Right hindlimb (tissue), 1 donor: Measurements from ENCODE around the gene PDHX.

ENCODE experiments used
- DNase-seq: peaks from one replicate; pipeline ENCODE4 v3.0.0-alpha.2; 2018

PDHX gene

DNA sequence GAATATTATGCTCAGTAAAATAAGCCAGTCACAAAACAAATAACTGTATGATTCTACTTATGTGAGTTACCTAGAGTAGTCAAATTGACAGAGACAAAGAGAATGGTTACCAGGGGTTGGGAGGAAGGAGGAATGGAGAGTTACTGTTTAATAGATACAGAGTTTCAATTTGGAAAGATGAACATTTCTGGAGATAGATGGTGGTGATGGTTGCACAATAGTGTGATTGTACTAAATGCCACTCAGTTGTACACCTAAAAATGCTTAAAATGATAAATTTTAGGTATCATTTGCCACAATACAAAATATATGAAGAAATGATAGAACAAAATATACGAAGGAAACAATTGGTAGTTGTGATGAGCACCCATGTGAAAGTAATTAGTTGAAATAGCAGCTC is 43.4 kb downstream of the PDHX start:
- no peak for DNase-seq

DNA sequence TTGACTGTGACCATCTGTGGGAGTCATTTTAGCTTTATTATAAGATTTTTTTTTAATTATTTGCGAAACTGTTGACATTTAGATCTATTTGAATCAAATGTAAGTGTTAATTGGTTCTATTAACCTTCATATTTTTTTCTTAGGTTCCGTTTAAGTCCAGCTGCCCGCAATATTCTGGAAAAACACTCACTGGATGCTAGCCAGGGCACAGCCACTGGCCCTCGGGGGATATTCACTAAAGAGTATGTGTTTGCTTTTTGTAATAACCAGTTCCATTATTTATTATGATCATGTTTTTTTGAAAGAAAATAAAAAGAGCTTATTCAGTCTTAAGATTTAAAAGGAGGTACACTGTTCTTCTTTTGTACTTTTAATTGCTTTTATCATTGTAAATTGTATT is 43.9 kb downstream of the PDHX start:
- DNase-seq, result no peak

DNA sequence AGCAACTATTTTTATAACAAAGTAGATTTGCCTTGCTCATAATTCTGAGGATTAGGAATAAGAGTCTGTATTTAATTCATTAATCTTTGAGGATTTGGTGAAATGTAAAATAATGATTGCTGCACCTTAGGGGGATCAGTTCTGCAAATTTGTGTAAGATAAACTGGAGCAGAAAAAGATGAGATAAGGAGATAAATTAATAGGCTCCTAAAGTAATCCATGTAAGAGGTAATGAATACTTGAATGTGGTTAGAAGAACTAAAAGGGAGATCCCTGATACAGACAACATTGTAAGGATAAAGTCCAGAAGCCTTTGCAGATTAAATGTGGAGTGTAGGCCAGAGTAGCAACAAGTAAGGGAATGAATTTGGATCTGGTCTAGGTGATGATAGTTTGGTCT is 45.6 kb downstream of the PDHX start:
- DNase-seq, result no peak

DNA sequence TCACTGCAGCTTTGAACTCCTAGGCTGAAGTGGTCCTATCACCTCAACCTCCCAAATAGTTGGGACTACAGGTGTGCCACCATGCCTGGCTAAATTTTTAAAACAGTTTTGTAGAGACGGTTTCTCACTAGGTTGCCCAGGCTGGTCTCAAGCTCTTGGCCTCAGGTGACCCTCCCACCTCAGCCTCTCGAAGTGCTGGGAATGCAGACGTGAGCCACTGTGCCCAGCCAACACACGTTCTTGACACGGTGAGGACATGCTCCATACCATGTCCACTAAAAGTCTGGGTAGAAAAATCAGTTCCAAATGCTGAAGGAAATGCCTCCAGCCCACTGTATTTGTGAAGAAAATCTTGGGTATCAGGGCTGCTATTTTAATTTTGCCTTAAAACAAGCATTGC is 46.9 kb downstream of the PDHX start:
- DNase-seq, result no peak

DNA sequence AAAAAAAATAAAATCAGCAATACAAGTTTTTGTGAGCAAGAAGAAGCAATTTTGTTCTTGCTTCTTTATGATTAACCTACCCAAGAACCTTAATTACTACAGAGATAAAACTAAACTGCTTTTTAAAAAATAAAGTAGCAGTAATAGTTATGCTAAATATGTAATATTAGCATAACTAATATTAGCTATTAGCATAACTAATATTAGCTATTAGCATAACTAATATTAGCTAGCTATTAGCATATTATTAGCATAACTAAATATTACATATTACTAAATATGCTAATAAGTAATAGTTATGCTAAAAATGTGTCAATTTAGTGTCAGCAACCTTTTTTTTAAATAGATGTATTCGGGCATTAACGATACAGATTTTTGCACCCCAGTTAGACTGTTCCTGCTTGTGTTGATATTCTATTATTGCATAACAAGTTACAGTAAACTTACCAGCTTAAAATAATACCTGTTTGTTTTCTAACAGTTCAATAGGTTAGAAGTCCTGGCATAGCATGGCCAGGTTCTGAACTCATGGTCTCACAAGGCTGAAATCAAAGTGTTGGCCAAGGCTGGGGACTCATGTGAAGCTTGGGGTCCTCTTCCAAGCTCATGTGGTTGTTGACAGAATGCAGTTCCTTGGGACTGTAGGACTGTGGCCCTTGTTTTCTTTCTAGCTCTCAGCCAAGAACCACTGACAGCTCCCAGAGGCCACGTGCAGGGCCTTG is 48.4 kb downstream of the PDHX start:
- no peak for DNase-seq

DNA sequence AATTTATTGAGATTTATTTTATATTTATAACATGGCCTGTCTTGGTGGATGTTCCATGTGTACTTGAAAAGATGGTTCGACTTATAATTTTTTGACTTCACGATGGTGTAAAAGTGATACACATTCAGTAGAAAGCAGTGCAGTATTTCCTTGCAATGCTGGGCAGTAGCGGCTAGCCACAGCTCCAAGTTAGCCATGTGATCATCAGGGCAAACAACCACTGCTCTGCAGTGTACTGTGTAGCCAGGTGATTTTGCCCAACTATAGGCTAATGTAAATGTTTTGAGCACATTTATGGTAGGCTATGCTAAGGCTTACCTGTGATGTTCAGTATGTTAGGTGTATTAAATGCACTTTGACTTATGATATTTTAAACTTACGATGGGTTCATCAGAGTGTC is 52.4 kb downstream of the PDHX start:
- DNase-seq, result no peak

DNA sequence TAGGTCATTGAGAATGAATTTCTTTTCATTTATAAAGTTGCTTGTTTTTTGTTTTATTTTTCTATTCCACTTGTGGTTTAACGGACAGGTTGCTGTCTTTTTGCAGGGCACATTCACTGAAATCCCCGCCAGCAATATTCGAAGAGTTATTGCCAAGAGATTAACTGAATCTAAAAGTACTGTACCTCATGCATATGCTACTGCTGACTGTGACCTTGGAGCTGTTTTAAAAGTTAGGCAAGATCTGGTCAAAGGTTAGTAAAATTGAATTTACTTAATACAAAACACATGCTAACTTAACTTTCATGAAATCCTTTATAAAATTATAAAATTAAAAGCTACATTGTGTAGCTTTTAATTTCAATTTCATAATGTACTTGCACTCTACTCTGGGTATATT is 53.6 kb downstream of the PDHX start:
- no peak for DNase-seq

DNA sequence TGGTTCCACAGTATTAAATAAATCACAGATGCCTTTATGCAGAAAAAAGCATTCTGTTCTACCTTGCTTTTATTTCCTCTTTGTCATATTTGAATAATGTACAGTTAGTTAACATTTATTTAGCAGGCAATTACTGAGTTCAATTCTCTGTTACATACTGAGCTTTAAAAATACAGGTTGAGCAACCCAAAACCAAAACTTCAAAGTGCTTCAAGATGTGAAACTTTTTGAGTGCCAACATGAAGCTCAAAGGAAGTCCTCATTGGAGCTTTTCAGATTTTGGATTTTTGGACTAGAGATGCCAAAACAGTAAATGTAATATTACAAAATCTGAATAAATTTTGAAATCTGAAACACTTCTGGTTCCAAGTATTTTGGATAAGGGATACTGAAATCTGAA is 54.1 kb downstream of the PDHX start:
- no peak for DNase-seq

DNA sequence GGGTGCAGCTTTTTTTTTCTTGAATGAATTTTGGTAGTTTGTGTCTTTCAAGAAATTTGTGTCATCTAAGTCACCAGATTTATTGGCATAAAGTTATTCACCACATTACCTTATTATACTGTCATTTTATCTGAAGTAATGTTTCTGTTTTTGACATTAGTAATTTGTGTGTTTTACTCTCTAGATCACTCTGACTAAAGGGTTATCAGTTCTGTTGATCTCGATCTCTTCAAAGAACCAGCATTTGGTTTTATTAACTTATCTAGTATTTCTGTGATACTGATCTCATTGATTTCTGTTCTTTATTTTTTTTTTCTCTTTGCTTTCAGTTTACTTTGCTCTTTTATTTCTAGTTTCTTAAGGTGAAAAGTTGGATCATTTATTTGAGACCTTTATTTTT is 55.5 kb downstream of the PDHX start:
- DNase-seq, result no peak

DNA sequence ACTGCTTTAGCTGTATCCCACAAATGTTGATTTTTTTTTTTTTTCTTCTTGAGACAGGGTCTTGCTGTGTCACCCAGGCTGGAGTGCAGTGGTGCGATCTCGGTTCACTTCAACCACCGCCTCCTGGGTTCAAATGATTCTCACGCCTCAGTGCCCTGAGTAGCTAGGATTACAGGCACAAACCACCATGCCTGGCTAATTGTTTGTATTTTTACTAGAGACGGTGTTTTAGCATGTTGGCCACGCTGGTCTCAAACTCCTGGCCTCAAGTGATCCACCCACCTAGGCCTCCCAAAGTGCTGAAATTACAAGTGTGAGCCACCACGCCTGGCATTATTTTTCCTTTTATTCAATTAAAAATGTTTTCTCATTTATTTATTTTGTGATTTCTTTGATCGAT is 55.9 kb downstream of the PDHX start:
- DNase-seq, result no peak

DNA sequence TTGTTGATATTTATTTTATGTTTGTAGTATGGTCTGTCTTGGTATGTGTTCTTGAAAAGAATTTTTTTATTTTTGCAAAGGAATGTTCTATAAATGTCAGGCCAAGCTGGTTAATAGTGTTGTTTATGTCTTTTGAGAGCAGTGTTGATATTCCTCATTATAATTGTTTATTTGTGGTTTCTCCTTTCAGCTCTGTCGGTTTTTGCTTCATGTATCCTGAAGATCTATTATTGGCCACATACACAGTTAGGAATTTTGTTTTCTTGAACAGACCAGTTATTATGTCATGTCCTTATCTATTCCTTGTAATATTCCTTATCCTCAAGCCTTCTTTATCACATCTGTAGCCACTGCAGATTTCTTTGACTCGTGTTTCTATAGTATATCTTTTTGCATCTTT is 56.5 kb downstream of the PDHX start:
- DNase-seq, result no peak

DNA sequence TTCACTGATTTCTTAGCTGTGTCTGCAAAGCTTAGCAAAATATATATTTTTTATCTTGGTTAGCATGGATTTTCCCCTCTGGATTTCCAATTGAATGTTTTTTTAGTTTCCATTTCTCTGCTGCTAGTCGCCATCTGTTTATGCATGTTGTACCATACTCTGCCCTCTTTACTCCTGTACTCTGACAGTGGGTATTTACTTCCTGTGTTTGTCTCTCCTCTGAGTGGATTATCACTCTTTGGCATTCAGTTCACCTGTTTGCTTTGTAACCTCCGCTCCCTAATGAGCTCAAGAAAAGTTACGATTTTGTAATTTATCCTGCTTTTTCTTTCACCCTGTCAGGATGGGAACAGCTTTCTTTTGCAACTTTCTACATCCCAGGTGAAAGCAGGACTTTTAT is 59.1 kb downstream of the PDHX start:
- DNase-seq, result no peak

DNA sequence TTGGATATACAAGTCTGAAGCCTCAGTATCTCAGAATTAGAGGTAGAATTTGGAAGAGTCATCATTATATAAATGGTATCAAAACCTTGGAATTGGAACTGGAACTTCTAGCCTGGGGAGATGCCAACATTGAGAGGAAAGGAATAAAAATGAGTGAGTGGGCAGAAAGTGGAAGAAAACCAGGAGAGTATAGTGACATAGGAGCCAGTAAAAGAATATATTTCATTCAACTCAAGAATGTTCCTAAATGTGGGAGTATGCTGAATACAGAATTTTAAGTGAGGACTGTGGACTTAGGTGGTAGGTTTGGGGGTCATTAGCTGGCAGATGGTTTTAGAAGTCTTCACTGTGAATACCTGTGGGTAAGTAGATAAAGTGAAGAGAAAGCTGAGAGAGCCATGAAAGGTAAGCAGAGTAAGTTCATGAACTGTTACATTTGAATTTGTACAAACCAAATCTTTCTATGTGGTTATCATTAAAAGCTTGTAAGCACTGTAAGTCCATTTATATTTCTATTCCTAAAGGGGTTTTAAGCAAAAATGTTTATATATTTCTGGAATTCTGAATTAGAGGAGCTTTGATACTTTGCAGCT is 60.2 kb downstream of the PDHX start:
- DNase-seq, result no peak

DNA sequence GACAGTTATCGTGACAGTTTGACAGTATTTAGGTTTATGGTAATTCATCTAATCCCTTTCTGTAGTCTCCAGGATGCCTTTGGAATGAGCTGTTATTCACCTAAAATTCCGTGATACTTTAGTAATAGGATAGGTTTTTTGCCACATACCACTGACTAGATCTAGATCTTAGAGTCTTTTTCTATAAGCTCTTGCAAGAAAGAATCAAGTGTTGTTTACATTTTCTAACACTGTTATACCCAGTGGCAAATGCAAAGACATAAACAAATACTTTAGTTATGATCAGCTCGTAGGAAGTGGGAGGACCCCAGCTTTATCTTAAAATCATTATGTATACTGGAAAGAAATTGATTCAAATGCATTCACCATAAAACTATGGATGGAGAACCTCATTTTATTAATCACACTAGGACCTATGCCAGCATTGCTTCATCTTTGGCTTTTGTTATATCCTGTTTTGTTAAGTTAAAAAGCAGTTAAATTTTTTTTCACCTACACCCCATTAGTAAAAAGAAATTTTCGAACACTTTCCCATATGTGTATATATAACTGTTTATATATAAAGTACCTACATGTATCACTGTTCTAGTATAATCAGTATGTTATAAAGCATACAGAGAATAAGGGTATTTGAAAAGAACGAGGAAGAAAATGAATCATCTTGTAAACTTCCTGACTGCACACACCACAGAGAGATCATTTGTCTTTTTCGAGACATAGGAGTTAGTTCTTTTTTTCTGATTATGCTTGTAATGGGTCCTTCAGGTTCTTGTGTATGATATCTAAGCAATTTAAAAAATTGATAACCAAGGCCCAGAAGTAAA is 60.9 kb downstream of the PDHX start:
- DNase-seq, result no peak

DNA sequence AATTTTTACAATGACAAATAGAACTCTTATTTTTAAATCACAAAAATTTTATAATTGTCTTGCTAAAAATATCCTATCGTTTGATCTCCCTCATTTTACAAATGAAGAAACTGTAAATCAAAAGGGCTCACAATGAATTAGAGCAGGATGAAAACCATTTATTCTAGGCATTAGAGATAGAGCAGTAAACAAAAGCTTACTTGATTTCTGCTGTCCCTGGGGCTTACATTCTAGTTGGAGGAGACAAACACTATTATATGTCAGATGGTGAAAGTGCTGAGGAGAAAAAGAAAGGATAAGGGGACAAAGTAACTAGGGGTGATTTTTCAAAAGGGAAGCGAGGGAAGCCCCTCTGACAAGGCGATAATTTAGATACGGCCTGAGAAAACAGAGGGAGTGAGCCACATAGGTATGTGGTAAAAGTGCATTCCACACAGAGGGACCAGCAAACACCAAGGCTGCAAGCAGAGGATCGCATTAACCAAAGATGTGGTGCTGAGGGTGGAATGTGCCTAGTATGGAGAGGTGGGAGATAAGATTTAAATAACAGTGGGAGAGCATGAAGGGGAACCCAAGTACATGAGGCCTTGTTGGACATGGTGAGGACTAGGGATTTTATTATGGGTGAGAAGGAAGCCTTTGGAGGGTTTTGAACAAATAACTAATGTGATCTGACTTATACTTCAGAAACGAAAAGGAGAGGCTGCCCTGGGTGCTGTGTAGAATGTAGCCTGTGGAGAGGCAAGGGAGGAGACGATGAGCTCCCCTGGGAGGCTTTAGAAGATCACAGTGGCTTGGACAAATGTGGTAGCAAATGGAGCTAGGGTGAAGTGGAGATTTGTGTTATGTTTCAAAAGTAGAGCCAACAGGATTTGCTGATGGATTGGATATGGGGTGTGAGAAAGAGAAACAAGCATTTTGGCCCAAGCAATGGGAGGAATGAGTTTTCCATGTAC is 62.1 kb downstream of the PDHX start:
- DNase-seq, result no peak

DNA sequence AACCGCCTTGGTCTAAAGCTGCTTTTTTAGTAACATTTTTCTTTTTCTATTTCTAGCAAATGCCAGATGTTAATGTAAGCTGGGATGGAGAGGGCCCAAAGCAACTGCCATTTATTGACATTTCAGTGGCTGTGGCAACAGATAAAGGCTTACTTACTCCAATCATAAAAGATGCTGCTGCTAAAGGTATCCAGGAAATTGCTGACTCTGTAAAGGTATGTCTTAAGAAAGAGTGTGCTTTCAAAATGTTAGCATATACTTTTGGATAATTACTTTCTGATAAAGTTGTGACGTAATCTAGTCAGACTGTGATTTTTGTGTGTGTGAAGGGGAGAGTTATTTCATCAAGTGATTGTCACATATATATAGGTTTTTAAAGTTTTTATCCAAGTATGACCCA is 68.1 kb downstream of the PDHX start:
- no peak for DNase-seq

DNA sequence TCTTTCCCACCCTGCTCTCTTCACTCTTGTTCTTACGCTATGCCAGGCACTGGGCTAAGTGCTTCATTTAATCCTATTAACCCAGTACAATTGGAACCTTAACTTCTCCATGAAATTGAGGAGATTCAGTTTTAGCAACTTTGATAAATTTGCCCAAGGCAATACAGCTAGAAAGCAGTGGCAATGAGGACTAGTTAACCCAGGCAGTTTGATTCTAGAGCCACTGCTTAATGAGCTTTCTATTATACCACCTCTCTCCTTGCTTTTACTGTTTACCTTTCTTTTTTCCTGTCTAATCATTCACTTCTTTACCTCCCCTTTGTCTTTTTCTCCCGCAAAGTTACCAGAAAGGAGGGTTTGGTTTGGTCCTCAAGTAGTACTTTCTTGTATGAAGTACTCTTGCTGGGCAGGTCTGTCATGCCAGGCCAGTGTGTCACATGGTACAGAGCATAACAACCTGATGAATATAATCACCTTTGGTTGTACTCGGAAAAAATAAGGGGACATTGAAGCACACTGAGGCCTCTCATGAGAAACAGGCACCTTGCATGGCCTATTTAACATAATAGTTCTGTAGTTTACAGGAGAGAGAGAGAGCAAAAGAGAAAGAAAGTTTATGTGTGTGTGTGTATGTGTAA is 70.6 kb downstream of the PDHX start:
- no peak for DNase-seq

DNA sequence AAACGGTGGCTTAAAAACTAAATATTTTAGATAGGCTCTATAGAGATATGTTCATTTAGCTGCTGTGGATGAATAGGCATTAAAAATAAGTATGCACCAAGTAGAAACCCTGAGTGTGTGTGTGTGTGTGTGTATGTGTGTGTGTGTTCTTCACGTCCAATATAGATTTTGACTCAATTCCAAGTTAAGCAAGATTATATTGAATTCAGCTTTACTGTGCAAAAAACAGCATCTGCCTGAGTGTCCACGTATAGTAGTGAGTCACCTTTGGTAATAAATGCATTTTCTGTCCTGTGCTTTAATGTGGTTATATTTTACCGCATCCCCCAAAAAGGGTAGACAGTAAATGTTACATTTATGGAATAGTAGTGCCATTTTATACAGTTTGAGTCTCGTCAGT is 71.2 kb downstream of the PDHX start:
- no peak for DNase-seq

DNA sequence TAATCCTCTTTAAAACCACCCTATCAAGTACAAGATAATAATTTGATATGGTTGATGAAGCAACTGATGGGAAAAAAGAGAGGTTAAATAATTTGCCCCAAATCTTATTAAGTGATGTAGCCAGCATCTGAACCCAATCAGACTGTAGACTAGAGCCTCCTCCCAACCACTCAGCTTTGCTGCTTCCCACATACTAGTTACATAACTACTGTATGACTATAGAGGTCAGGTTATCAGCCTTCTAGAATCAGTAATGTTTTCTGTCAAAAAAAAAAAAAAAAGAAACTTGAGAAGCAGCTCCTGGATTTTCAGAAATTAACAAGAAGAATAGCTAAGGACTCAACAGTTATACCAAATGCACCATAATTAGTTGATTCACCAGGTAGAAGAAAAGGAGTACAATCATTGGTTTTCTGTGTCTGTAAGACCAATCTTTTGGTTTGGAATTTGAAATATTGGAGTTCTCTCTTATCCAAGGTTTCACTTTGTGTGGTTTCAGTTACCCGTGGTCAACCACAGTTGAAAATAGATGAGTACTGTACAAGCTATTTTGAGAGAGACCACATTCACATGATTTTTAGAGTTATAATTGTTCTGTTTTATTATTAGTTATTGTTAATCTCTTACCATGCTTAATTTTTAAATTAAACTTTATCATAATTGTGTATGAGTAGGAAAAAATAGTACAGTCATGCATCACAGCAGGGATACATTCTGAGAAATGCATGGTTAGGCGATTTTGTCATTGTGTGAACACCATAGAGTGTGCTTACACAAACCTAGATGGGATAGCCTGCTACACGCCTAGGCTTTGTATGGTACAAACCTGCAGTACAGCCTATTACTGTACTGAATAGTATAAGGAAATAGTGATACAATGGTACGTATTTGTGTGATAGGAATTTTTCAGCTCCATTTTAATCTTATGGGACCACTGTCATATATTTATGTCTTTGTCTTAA is 72.2 kb downstream of the PDHX start:
- no peak for DNase-seq

DNA sequence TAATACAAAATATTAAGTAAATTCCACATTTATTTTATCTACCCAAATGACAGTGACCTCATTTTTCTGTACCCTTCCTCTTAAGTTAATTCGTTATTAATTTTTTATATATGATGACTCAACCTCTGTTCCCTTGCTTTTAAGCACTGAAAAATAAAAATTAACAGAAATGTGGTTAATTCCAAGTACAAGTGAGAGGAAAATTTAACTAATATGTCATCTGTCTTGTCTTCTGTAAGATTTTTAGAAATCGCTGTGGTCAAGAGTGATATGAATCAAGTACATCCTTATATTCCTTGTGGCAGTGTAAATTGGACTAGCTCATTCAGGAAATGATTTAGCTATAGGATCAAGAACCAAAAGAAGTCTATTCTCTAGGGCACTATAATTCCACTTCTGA is 74.5 kb downstream of the PDHX start:
- no peak for DNase-seq

DNA sequence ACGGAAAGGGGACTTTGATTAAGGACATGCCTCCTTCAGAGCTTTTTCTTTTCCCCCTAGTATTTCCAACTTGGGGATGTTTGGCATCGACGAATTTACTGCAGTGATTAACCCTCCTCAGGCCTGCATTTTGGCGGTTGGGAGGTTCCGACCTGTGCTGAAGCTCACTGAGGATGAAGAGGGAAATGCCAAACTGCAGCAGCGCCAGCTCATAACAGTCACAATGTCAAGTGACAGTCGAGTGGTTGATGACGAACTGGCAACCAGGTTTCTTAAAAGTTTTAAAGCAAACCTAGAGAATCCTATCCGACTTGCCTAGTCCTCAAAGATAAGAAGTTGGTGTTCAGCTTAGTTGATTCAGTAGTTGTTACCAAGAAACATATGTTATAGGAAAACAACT is 78.4 kb downstream of the PDHX start:
- no peak for DNase-seq
